ENCODE data around the gene TACC3.

Gene TACC3

DNA sequence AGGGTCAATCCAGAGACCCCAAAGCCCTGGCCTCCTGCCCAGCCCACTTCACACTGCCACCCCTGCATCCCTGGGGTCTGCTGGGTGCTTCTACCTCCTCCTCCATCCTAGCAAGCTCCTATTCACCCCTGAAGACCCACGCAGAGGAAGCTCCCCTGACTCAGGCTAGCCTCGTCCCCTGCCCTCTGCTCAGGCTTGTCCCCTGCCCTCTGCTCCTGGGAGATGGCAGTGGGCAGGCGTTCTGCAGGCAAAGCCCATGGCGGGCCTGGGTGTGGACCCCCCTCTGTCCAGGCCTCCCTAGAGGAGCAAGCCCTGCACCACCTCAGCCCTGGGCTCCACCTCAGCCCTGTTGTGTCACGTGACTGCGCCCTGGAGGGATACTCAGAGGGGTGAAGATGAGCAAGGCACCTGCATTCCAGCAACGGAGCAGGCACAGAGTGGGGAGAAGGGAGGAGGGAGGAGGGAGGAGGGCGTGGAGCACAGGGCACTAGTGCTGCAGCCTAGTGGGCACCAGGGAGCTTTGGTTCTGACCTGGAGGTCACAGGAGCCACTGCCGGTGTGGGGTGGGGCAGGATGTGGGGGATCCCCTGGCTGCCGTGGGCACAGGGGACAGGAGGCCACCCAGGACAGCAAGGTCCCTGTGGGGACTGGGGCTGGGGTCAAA, 44.2 kb downstream of the TACC3 start:
- CTCF ChIA-PET = interaction anchor here (0.7 to 0.9 kb wide), 3 partner anchors 17 to 44 kb away, joined by 3 to 4 read pairs (median 3); no protein-coding TSS in a partner anchor
- TF ChIP-seq ZNF384 (IDR thresholded peaks at IDR 0.05) (no peak), ELF4 (IDR thresholded peaks at IDR 0.05) (no peak), SP1 (IDR thresholded peaks at IDR 0.05) (no peak), TARDBP (IDR thresholded peaks at IDR 0.05) (no peak), FOXA1 (IDR thresholded peaks at IDR 0.05) (no peak), NFRKB (IDR thresholded peaks at IDR 0.05) (no peak), L3MBTL2 (conservative IDR thresholded peaks at IDR 0.05) (no peak), HDGF (IDR thresholded peaks at IDR 0.05; ENCODE audit: borderline replicate concordance) (no peak), SUZ12 (IDR thresholded peaks at IDR 0.05) (no peak), PKNOX1 (IDR thresholded peaks at IDR 0.05) (no peak), CTBP1 (IDR thresholded peaks at IDR 0.05; ENCODE audit: borderline replicate concordance) (no peak), FOXM1 (IDR thresholded peaks at IDR 0.05; ENCODE audit: borderline replicate concordance) (no peak), FOXK2 (IDR thresholded peaks at IDR 0.05) (no peak), ARNT (IDR thresholded peaks at IDR 0.05) (no peak), LEF1 (IDR thresholded peaks at IDR 0.05; ENCODE audit: borderline replicate concordance) (no peak), BHLHE40 (IDR thresholded peaks at IDR 0.05; ENCODE audit: borderline replicate concordance) (no peak)
- DNase-seq (ENCODE audit: extremely low spot score) = no peak
- POLR2A ChIA-PET = interaction anchor here (1.1 kb wide), 1 partner anchor 13 kb away, joined by 3 read pairs; no protein-coding TSS in a partner anchor

- ChIA-PET CTCF (interaction anchor here (0.9 kb wide), 1 partner anchor 43 kb away, joined by 3 read pairs; no protein-coding TSS in a partner anchor), POLR2A (interaction anchor here (1.1 kb wide), 1 partner anchor 14 kb away, joined by 3 read pairs; no protein-coding TSS in a partner anchor)
- no peak for DNase-seq (ENCODE audit: extremely low spot score)
- TF ChIP-seq FOXM1 (IDR thresholded peaks at IDR 0.05; ENCODE audit: borderline replicate concordance) (no peak), CTBP1 (IDR thresholded peaks at IDR 0.05; ENCODE audit: borderline replicate concordance) (no peak), FOXK2 (IDR thresholded peaks at IDR 0.05) (no peak), ELF4 (IDR thresholded peaks at IDR 0.05) (no peak), PKNOX1 (IDR thresholded peaks at IDR 0.05) (no peak), L3MBTL2 (conservative IDR thresholded peaks at IDR 0.05) (no peak), BHLHE40 (IDR thresholded peaks at IDR 0.05; ENCODE audit: borderline replicate concordance) (no peak), ARNT (IDR thresholded peaks at IDR 0.05) (no peak), TARDBP (IDR thresholded peaks at IDR 0.05) (no peak), ZNF384 (IDR thresholded peaks at IDR 0.05) (no peak), NFRKB (IDR thresholded peaks at IDR 0.05) (no peak), LEF1 (IDR thresholded peaks at IDR 0.05; ENCODE audit: borderline replicate concordance) (no peak), FOXA1 (IDR thresholded peaks at IDR 0.05) (no peak), HDGF (IDR thresholded peaks at IDR 0.05; ENCODE audit: borderline replicate concordance) (no peak), SP1 (IDR thresholded peaks at IDR 0.05) (no peak)
These were observed 45.1 kb downstream of the TACC3 start for GRCh38 chr4:1766106-1767060.

DNA sequence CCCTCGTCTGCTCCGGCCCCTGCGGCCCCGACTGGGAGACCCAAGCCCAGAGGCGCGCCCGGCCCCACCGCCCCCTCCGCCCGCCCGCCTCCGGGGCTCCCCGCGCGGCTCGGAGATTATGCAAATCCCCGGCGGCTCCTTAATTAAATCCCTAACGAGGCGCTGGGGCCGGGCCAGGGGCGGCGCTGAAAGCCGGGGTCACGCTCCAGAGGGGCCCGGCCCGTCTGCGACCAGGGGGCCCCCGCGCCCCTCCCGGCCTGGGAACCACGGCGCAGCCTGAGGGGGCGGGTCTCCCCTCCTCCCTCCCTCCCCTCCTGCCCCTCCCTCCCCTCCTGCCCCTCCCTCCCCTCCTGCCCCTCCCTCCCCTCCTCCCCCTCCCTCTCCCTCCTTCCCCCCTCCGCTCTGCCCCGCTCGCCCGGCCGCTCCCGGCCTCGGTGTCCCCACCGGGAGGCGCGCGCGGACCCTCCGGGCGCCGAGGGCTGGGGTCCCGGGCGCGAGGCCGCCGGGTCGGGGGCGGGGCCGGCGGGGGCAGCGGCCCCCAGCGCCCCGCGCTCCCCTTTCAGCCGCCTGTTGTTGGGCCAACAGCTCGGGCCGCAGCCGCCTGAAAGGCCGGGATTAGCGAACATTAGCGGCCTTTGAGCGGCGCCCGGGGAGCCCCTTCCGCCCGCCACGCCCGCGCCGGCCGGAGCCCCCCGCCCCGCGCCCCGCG, 45.9 kb downstream of the TACC3 start:
- CTCF ChIA-PET = interaction anchor here (0.5 to 1.6 kb wide), 6 partner anchors 8 to 351 kb away, joined by 3 to 7 read pairs (median 4); partner anchors contain the start of gene FGFR3
- no peak for TF ChIP-seq FOXA1 (IDR thresholded peaks at IDR 0.05)
- no peak for TF ChIP-seq BHLHE40 (IDR thresholded peaks at IDR 0.05; ENCODE audit: borderline replicate concordance)
- no peak for TF ChIP-seq PKNOX1 (IDR thresholded peaks at IDR 0.05)
- no peak for TF ChIP-seq ELF4 (IDR thresholded peaks at IDR 0.05)
- no peak for TF ChIP-seq SP1 (IDR thresholded peaks at IDR 0.05)
- TF ChIP-seq SUZ12 (IDR thresholded peaks at IDR 0.05) = no peak
- no peak for TF ChIP-seq ZNF384 (IDR thresholded peaks at IDR 0.05)
- TF ChIP-seq L3MBTL2 (conservative IDR thresholded peaks at IDR 0.05) = no peak
- no peak for TF ChIP-seq FOXM1 (IDR thresholded peaks at IDR 0.05; ENCODE audit: borderline replicate concordance)
- no peak for TF ChIP-seq TARDBP (IDR thresholded peaks at IDR 0.05)
- TF ChIP-seq HDGF (IDR thresholded peaks at IDR 0.05; ENCODE audit: borderline replicate concordance) = no peak
- peak; percentile 43 for DNase-seq (ENCODE audit: extremely low spot score)
- POLR2A ChIA-PET = interaction anchor here (1.0 kb wide), 3 partner anchors 27 to 55 kb away, joined by 3 to 4 read pairs (median 4); partner anchors contain the start of genes SLBP, TACC3 and TMEM129

DNA sequence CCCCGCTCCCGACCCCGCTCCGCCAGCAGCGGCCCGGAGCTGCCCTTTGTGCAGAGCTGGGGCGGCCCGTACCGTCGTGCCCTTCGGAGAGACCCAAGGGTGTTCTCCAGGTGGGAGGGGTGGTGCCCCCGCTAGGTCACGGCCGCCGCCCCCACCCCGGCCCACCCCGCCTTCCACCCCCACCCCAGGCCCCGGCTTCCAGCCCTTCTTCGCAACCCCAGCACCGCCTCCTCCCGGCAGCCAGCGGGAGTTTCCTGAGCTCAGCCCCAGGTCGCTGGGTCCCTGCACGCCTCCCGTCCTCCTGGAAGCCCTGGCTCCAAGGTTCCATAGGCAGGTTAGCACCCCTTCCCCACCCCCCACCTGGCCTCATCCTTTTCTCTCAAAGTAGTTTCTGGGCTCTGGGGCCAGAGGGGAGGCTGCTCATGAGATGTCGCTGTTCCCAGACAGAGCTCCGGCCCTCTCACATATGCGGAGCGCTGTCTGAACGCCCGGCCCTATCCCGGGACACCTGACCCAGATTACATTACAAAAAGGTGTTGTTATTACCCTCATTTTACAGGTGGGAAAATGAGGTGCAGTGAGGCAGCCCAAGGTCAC, 46.5 kb downstream of the TACC3 start:
- DNase-seq (ENCODE audit: extremely low spot score) = peak; percentile 86
- ChIA-PET POLR2A (interaction anchor here (1.0 kb wide), 3 partner anchors 26 to 56 kb away, joined by 3 to 4 read pairs (median 4); partner anchors contain the start of genes SLBP, TACC3 and TMEM129), CTCF (interaction anchor here (0.5 to 1.6 kb wide), 8 partner anchors 8 to 352 kb away, joined by 3 to 7 read pairs (median 4); partner anchors contain the start of gene FGFR3)
- TF ChIP-seq NFRKB (IDR thresholded peaks at IDR 0.05) = no peak
- no peak for TF ChIP-seq SP1 (IDR thresholded peaks at IDR 0.05)
- TF ChIP-seq BHLHE40 (IDR thresholded peaks at IDR 0.05; ENCODE audit: borderline replicate concordance) = no peak
- TF ChIP-seq FOXA1 (IDR thresholded peaks at IDR 0.05) = no peak
- TF ChIP-seq CTBP1 (IDR thresholded peaks at IDR 0.05; ENCODE audit: borderline replicate concordance) = no peak
- TF ChIP-seq ELF4 (IDR thresholded peaks at IDR 0.05) = no peak
- TF ChIP-seq HDGF (IDR thresholded peaks at IDR 0.05; ENCODE audit: borderline replicate concordance) = no peak
- TF ChIP-seq ZNF384 (IDR thresholded peaks at IDR 0.05) = no peak
- TF ChIP-seq FOXM1 (IDR thresholded peaks at IDR 0.05; ENCODE audit: borderline replicate concordance) = no peak
- TF ChIP-seq LEF1 (IDR thresholded peaks at IDR 0.05; ENCODE audit: borderline replicate concordance) = no peak
- TF ChIP-seq L3MBTL2 (conservative IDR thresholded peaks at IDR 0.05) = no peak
- no peak for TF ChIP-seq TARDBP (IDR thresholded peaks at IDR 0.05)
- TF ChIP-seq SUZ12 (IDR thresholded peaks at IDR 0.05) = no peak
- no peak for TF ChIP-seq ARNT (IDR thresholded peaks at IDR 0.05)
- TF ChIP-seq FOXK2 (IDR thresholded peaks at IDR 0.05) = no peak
- TF ChIP-seq PKNOX1 (IDR thresholded peaks at IDR 0.05) = no peak

All from HEK293T (cell line).